Transverse colon (tissue), 4 donors: ENCODE measurements around the gene SPIRE1.

Experiments
- POLR2A ChIP-seq: fragments of 450-650 bp; IDR thresholded peaks from one replicate; pipeline ENCODE4 v1.6.1; 2016; ENCODE audit warnings: antibody characterized with exemption, mild to moderate bottlenecking, moderate library complexity
- POLR2AphosphoS5 ChIP-seq, 3 donors: sonication (generic); formaldehyde crosslinking; IDR thresholded peaks; one replicate each; pipeline ENCODE4 v1.6.1; 2016; ENCODE audit warnings: antibody characterized with exemption in 3 of 3
- TF ChIP-seq, protein P1 (sequence below), 5 experiments: fragments of 200-600 bp in 3 of 5; fragments of 450-650 bp in 2 of 5; sonication (generic) in 3 of 5; IDR thresholded peaks; 1 replicate in 2 of 5; 2 replicates in 3 of 5; pipeline ENCODE4 v1.5.1; 2016 to 2017; ENCODE audit warnings: antibody characterized with exemption in 5 of 5, inconsistent platforms in 3 of 5, mild to moderate bottlenecking in 2 of 5, moderate library complexity in 1 of 5

DNA sequence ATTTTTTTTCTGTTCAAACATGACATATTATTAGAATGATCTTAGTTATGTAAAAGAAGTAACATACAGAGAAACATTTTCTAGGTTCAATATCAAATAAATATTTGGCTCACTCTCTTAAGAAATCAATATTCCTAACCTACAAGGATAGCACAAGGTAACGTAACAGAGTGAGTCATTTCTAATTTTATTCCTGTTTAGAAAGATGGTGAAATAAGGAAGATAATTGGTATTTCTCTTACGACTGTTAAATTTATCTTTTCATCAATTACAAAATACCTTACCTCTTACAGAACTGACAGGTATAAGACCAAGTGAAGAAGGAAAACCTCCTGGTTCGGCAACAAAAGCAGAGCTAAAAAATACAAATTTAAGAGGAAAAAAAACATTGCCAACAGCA lies 205.1 kb downstream of the SPIRE1 start:
- TF ChIP-seq, protein P1, sequence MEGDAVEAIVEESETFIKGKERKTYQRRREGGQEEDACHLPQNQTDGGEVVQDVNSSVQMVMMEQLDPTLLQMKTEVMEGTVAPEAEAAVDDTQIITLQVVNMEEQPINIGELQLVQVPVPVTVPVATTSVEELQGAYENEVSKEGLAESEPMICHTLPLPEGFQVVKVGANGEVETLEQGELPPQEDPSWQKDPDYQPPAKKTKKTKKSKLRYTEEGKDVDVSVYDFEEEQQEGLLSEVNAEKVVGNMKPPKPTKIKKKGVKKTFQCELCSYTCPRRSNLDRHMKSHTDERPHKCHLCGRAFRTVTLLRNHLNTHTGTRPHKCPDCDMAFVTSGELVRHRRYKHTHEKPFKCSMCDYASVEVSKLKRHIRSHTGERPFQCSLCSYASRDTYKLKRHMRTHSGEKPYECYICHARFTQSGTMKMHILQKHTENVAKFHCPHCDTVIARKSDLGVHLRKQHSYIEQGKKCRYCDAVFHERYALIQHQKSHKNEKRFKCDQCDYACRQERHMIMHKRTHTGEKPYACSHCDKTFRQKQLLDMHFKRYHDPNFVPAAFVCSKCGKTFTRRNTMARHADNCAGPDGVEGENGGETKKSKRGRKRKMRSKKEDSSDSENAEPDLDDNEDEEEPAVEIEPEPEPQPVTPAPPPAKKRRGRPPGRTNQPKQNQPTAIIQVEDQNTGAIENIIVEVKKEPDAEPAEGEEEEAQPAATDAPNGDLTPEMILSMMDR (IDR thresholded peaks at IDR 0.05), result no peak
- TF ChIP-seq POLR2AphosphoS5 (IDR thresholded peaks at IDR 0.05) (no peak), POLR2A (no peak)
